K562 (cell line): ENCODE data around the gene SNX18. TPM values are rescaled to one million over a fixed set of nuclear protein-coding genes. Genes with fewer than 3 reads are reported as not detected.

Experiments
- ERF ChIP-seq: fragments of 450-650 bp; formaldehyde crosslinking; IDR thresholded peaks from 2 replicates; pipeline ENCODE4 v1.4.0; 2020; ENCODE audit warnings: mild to moderate bottlenecking, mixed read lengths
- MTA3 ChIP-seq: fragments of 450-650 bp; formaldehyde crosslinking; IDR thresholded peaks from 2 replicates; pipeline ENCODE4 v1.6.1; 2017; ENCODE audit warnings: mild to moderate bottlenecking, borderline replicate concordance
- polyA plus RNA-seq, 8 experiments: library from polyadenylated mRNA; depleted of rRNA in 4 of 8; stranded (reverse) in 5 of 8; unstranded in 3 of 8; fragments of >200 nt; fragmentation: Nextera tagmentation in 2 of 8; fragmentation: Illumina TruSeq in 1 of 8; extraction: Ambion mirVana in 2 of 8; extraction: Trizol in 1 of 8; gene quantifications; 2 replicates each; pipeline versions ENCODE4 v1.2.1 to v1.2.3, GENCODE V29; 2011 to 2014; ENCODE audit warnings: inconsistent platforms in 1 of 8, missing spikeins in 1 of 8
- total RNA-seq, 7 experiments: library from RNA; depleted of rRNA in 6 of 7; stranded (reverse); fragments of >200 nt in 6 of 7; fragmentation: Illumina TruSeq in 2 of 7; extraction: Trizol in 2 of 7; gene quantifications; 2 replicates each; pipeline versions ENCODE4 v1.2.1 to v1.2.3, GENCODE V29; 2011 to 2021; ENCODE audit warnings: low replicate concordance in 1 of 7
- TF ChIP-seq, protein P1 (sequence below), 2 experiments: fragments of 150-350 bp in 1 of 2; IDR thresholded peaks; 2 replicates each; pipeline ENCODE4 v1.6.1; 2012 to 2016; ENCODE audit warnings: low read depth in 2 of 2, low read length in 2 of 2, mild to moderate bottlenecking in 1 of 2, moderate library complexity in 1 of 2
- TF ChIP-seq, protein P2 (sequence below): sonication (generic); formaldehyde crosslinking; IDR thresholded peaks from 2 replicates; pipeline ENCODE4 v1.8.1; 2023; ENCODE audit warnings: mild to moderate bottlenecking, missing genetic modification reagents, moderate library complexity

Gene SNX18
- total and polyA plus RNA-seq, 9 of the 15 experiments (the other 6 are each of a cell fraction or from before 2014, with no cell fraction given), result 2.3 to 8.8 (median 6.0) TPM

DNA sequence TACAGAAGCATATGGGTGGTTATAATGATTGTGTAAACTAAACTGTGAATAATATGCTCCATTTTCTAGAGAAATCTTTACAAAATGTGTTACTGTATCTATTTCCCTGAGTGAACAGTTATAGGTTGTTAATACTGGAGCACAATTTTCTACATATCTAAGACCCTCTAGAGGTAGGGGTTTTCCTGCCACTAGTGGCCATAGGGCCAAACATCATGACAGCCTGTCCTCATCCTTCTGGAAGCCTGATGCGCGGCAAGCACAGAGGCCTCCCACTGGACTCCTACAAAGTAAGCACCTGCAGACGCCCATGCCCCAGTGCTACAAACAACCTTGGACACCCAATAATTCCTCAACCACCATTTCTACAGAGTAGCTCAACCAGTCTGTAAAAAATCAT is 1.9 kb upstream of the SNX18 start (continued):
- TF ChIP-seq, protein P1, sequence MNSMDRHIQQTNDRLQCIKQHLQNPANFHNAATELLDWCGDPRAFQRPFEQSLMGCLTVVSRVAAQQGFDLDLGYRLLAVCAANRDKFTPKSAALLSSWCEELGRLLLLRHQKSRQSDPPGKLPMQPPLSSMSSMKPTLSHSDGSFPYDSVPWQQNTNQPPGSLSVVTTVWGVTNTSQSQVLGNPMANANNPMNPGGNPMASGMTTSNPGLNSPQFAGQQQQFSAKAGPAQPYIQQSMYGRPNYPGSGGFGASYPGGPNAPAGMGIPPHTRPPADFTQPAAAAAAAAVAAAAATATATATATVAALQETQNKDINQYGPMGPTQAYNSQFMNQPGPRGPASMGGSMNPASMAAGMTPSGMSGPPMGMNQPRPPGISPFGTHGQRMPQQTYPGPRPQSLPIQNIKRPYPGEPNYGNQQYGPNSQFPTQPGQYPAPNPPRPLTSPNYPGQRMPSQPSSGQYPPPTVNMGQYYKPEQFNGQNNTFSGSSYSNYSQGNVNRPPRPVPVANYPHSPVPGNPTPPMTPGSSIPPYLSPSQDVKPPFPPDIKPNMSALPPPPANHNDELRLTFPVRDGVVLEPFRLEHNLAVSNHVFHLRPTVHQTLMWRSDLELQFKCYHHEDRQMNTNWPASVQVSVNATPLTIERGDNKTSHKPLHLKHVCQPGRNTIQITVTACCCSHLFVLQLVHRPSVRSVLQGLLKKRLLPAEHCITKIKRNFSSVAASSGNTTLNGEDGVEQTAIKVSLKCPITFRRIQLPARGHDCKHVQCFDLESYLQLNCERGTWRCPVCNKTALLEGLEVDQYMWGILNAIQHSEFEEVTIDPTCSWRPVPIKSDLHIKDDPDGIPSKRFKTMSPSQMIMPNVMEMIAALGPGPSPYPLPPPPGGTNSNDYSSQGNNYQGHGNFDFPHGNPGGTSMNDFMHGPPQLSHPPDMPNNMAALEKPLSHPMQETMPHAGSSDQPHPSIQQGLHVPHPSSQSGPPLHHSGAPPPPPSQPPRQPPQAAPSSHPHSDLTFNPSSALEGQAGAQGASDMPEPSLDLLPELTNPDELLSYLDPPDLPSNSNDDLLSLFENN (IDR thresholded peaks at IDR 0.05; ENCODE audit: low read depth in 2 of 2, low read length in 2 of 2), result no peak
- TF ChIP-seq, protein P2, sequence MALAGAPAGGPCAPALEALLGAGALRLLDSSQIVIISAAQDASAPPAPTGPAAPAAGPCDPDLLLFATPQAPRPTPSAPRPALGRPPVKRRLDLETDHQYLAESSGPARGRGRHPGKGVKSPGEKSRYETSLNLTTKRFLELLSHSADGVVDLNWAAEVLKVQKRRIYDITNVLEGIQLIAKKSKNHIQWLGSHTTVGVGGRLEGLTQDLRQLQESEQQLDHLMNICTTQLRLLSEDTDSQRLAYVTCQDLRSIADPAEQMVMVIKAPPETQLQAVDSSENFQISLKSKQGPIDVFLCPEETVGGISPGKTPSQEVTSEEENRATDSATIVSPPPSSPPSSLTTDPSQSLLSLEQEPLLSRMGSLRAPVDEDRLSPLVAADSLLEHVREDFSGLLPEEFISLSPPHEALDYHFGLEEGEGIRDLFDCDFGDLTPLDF (CRISPR knock-in tag), result no peak
- TF ChIP-seq ERF (CRISPR knock-in tag), result no peak
- TF ChIP-seq MTA3, result no peak
- TF ChIP-seq, all 486 proteins: peak for 0
